NCI-H128 (cell line): ENCODE data around the gene TYR.
"Not testable (repeated sequence)": the region's sequence is repeated elsewhere in the genome, so short reads cannot be mapped to it uniquely, and the experiment has no call there.

ENCODE experiments used
- DNase-seq: peaks from one replicate; lab custom pipeline; 2025; ENCODE audit not compliant: unreplicated experiment; lab: John Stamatoyannopoulos, UW

The TYR gene

GRCh38 chr11:89177691-89178231, at the start of gene TYR:
Gene TYR, plus strand, starts transcription at chr11:89177875. Its CDS starts 79 bp downstream, at chr11:89177954.
- no peak for DNase-seq

DNA sequence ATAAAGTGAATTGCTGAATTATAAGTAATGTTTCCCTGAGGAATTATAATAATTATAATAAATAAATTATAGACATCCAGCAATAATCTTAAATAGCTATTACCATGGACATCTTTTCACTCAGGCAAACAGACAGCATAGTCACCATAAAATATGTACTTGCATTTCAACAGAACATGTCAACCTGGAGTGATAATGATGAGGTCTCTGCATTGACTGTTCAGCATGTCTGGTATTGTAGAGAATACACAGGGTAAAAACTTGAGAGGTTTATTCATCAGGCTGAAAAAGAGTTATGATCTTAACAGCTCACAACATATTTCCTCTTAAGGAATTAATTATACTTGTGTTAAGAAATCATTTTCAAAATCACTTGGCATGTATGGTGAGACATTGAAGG, 41.1 kb upstream of the TYR start:
- DNase-seq: no peak

DNA sequence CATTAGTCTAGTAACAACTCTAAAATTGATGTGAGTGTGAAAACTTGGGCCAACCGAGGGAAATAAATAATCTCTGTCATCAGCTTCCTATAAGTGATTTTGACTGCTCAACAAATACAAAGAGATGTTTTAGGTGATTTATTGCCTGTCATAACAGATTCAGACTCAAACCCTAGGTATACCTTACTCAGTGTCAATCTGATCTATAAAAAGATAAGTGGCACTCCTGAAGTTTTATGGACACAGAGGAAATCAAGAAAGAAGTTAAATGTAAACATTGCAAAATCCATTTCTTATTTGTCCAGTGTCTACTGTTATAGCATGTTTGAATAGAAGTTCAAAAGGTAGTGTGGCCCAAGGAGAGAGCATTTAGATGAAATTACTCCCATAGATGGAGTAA, 30.4 kb upstream of the TYR start:
- DNase-seq: no peak

DNA sequence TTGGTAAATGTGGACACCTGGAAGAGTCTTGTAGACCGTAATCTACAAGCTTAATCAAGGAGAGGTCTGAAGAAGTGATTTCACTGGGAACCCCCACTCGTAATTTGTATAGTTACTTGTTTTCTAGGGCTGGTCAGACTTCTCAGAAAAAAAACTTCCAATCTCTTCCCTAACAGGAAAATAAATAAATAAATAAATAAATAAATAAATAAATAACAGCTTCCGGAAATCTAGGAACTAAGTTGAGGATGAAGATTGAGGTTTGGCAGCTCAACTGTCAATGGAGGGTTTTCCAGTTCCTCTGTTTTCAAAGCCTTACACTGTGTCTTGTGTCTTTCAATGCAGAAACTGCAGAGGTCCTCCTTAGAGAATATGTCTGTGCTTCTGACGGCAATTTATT, 17.7 kb upstream of the TYR start:
- DNase-seq: no peak

- no peak for DNase-seq
Measured at GRCh38 chr11:89161949-89162348, 15.7 kb upstream of the TYR start.

- DNase-seq: no peak
Measured at GRCh38 chr11:89163686-89164085, 14.0 kb upstream of the TYR start.

- DNase-seq: no peak
Measured at GRCh38 chr11:89168396-89168795, 9.3 kb upstream of the TYR start.

GRCh38 chr11:89175796-89176195, 1.9 kb upstream of the TYR start:
- DNase-seq: no peak

GRCh38 chr11:89176938-89177337, 737 bp upstream of the TYR start:
- DNase-seq: no peak

GRCh38 chr11:89181111-89181510, 3.4 kb downstream of the TYR start:
- DNase-seq: no peak

DNA sequence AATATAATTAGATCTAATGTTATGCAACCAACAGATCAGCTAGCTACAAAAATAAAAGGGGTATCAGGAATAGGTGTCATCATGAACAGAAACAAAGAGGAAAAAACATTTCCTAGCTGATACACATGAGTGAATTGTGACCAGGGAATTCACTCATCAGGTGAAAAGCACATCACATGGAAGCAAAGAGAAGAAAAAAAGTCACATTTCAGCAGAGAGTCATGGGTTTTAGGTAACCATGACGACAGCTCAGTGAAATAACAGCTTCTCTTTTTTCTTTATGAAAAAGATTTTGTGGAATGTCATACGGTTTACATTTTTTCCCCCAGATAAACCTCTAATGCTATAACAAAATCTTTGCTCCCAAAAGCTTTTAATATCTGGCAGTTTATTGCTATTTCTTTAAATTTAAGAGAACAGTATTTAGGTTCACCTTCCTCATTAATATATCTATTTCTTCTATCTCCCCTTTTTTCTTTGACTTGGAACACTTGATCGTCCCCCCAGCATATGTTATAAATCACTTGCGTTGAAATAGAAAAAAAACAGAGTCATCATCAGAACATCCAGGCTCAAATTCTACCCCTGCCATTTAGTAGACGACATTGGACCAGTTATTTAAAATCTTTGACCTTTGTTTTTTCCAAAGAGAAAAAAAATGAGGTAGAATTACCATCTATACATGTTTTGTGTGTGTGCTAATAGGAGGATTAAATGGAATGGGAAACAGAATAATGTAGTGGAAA, 5.3 kb downstream of the TYR start:
- no peak for DNase-seq

- no peak for DNase-seq
Measured at GRCh38 chr11:89184021-89184420, 6.3 kb downstream of the TYR start.

- DNase-seq: no peak
Measured at GRCh38 chr11:89189776-89190175, 12.1 kb downstream of the TYR start.

GRCh38 chr11:89201138-89201537, 23.5 kb downstream of the TYR start:
- no peak for DNase-seq

- DNase-seq: no peak
Measured at GRCh38 chr11:89203814-89204213, 26.1 kb downstream of the TYR start.

GRCh38 chr11:89205378-89205777, 27.7 kb downstream of the TYR start:
- DNase-seq: no peak

- DNase-seq: no peak
Measured at GRCh38 chr11:89220684-89221339, 43.1 kb downstream of the TYR start.

GRCh38 chr11:89235083-89235482, 57.4 kb downstream of the TYR start:
- DNase-seq: no peak

GRCh38 chr11:89235976-89236375, 58.3 kb downstream of the TYR start:
- DNase-seq: no peak

DNA sequence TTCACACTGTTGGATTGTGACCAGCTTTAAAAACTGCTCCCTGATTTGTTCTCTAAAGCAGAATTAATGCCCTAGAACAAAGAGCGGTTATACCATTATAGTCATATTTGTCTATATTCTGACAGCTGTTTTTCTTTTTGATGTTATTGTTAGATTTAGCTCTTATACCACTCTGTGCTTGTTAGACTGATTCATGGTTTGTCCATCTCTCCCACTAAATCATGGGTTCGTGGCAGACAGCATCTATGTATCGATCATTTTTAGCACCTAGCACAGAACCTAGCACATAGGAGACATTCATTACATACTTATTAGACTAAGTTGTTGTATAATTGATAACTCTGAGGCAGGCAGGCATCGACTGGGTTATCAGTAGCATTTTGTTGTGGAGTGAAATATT, 69.3 kb downstream of the TYR start:
- DNase-seq: not testable (repeated sequence)

GRCh38 chr11:89249196-89249595, 71.5 kb downstream of the TYR start:
- DNase-seq: no peak

- DNase-seq: not testable (repeated sequence)
Measured at GRCh38 chr11:89261483-89261882, 83.8 kb downstream of the TYR start.
